SJSA1 (cell line): ENCODE measurements around the gene C19orf38. TPM values are rescaled to one million over a fixed set of nuclear protein-coding genes. Genes with fewer than 3 reads are reported as not detected.
"Not testable (repeated sequence)": the region's sequence is repeated elsewhere in the genome, so short reads cannot be mapped to it uniquely, and the experiment has no call there.

Experiments used
- DNase-seq, 2 experiments: peaks; one replicate each; pipeline ENCODE4 v3.0.0-alpha.2; 2015 to 2020; ENCODE audit warnings: low spot score in 2 of 2, low read depth in 1 of 2
- H3K27ac ChIP-seq: fragments of 250-450 bp; sonication (Bioruptor Pico); 2 replicates; pipeline ENCODE4 v1.5.1; 2020; ENCODE audit warnings: mild to moderate bottlenecking, moderate library complexity
- H3K27me3 ChIP-seq: fragments of 250-450 bp; sonication (Bioruptor Pico); replicated peaks from 2 replicates; pipeline ENCODE4 v1.5.1; 2020; ENCODE audit warnings: mild to moderate bottlenecking, moderate library complexity
- H3K36me3 ChIP-seq: fragments of 250-450 bp; sonication (Bioruptor Pico); 2 replicates; pipeline ENCODE4 v1.5.1; 2020; ENCODE audit warnings: mild to moderate bottlenecking
- H3K4me1 ChIP-seq: fragments of 250-450 bp; sonication (Bioruptor Pico); replicated peaks from 2 replicates; pipeline ENCODE4 v1.6.1; 2021; ENCODE audit warnings: mild to moderate bottlenecking
- H3K4me3 ChIP-seq: fragments of 250-450 bp; sonication (Bioruptor Pico); 2 replicates; pipeline ENCODE4 v1.5.1; 2020; ENCODE audit warnings: mild to moderate bottlenecking
- H3K9me3 ChIP-seq: fragments of 250-450 bp; sonication (Bioruptor Pico); replicated peaks from 2 replicates; pipeline ENCODE4 v1.5.1; 2020; ENCODE audit warnings: mild to moderate bottlenecking
- total RNA-seq: library from RNA; depleted of rRNA; stranded (reverse); fragments of >200 nt; shearing (Covaris generic); gene quantifications from 2 replicates; pipeline ENCODE4 v1.2.3, GENCODE V29; 2014

Gene C19orf38
- total RNA-seq, 1 experiment from 2014 or later = not detected

DNA sequence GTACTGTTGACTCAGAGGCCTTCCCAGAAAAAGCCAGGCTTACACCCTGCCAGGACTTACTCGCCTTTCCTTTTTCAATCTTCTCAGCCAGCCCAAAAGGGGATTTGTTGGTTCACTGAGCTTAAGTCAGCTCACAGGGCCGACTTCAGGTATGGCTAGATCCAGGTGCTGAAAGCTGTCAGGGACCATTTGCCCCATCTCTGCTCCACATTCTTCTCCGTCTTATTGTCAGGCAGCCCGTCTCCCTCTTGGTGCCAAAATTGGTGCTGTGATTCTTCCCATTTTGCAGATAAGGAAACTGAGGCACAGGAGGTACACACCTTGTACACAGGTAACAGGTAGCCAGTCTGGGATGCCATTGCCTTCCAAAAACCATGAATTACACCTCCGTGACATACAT is 2.4 kb downstream of the C19orf38 start:
- Histone ChIP-seq H3K36me3 (no peaks in the 10 kb centered on the region), H3K27me3 (no peaks in the 10 kb centered on the region), H3K9me3 (no peaks in the 10 kb centered on the region), H3K4me1 (no peaks in the 10 kb centered on the region), H3K4me3 (no peak overlapping the region), H3K27ac (no peak overlapping the region)
- no peak for DNase-seq

DNA sequence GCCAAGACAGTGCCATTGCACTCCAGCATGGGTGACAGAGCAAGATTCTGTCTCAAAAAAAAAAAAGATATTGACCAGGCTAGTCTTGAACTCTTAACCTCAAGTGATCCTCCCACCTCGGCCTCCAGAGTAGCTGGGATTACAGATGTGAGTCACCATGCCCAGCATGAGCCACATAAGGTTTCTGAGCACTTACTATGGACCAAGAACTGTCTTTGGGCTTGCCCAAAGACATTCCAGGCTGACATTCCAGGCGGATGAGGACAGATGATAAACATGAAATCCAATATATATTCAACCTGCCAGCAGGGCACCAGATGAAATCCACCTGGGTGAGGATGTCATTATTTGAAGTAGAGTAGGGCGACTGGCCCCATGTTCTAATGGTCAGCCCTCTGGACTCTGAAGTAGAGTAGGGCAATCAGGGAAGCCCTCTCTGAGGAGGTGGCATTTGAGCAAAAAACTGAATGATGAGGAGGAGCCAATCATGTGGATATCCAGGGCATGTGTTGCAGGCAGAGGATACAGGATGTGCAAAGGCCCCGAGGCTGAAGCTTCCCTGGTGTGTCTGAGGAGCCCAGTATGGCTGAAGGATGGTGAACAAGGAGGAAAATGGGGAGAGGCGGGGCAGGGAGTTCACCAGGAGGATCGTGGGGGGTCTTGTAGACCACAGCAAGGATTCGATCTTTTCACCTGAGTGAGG is 4.0 kb downstream of the C19orf38 start:
- no peaks in the 10 kb centered on the region for H3K9me3 ChIP-seq
- DNase-seq = peak in 1 of 2 experiments; percentile 37
- no peak overlapping the region for H3K4me3 ChIP-seq
- H3K27me3 ChIP-seq = no peaks in the 10 kb centered on the region
- H3K4me1 ChIP-seq = no peaks in the 10 kb centered on the region
- H3K27ac ChIP-seq = no peak overlapping the region
- no peaks in the 10 kb centered on the region for H3K36me3 ChIP-seq

DNA sequence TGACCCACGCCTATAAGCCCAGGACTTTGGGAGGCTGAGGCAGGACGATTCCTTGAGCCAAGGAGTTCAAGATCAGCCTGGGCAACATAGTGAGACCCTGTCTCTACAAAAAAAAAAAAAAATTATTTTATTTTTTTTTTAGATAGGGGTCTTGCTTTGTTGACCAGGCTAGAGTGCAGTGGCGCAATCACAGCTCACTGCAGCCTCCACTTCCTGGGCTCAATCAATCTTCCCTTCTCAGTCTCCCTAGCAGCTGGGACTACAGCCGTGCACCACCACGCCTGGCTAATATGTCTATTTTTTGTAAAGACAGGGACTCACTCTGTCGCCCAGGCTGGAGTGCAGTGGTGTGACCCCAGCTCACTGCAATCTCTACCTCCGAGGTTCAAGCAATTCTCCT is 4.7 kb downstream of the C19orf38 start:
- no peaks in the 10 kb centered on the region for H3K36me3 ChIP-seq
- DNase-seq = no peak
- no peaks in the 10 kb centered on the region for H3K27me3 ChIP-seq
- H3K4me3 ChIP-seq = no peak overlapping the region
- no peak overlapping the region for H3K27ac ChIP-seq
- H3K4me1 ChIP-seq = no peaks in the 10 kb centered on the region
- H3K9me3 ChIP-seq = no peaks in the 10 kb centered on the region

DNA sequence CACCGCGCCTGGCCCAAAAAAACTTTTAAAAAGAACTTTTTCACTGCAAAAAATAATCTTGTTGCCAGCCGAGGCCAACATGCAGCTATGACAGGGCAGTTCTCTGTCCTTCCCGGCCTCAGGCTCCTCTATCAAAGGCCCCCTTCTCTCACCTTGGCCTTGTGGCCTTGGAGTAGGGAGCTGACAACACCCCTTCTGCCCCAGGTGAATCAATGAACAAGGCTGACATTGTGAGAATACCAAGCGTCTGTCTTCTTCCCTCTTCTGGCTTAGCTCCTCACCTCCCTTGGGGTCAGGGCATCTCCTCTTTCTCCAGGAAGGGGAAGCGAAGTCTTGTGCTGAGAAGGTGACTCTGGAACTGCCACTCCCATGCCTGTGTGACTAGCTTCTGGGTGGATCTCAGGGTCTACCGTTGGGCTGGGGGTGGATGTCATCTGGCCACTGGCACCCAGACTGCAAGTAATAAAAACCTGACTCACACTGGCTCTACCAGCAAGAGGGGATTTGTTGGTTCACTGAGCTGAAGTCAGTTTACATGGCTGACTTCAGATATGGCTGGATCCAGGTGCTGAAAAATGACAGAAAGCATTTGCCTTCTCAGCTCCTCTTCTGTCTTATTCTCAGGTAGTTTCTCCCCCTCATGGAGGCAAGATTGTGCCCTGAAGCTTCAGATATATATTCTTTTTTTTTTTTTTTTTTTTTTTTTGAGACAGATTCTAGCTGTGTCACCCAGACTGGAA is 6.3 kb downstream of the C19orf38 start:
- no peaks in the 10 kb centered on the region for H3K36me3 ChIP-seq
- H3K9me3 ChIP-seq = no peaks in the 10 kb centered on the region
- no peak overlapping the region for H3K27ac ChIP-seq
- H3K4me3 ChIP-seq = no peak overlapping the region
- DNase-seq = no peak
- no peaks in the 10 kb centered on the region for H3K27me3 ChIP-seq
- H3K4me1 ChIP-seq = no peaks in the 10 kb centered on the region

DNA sequence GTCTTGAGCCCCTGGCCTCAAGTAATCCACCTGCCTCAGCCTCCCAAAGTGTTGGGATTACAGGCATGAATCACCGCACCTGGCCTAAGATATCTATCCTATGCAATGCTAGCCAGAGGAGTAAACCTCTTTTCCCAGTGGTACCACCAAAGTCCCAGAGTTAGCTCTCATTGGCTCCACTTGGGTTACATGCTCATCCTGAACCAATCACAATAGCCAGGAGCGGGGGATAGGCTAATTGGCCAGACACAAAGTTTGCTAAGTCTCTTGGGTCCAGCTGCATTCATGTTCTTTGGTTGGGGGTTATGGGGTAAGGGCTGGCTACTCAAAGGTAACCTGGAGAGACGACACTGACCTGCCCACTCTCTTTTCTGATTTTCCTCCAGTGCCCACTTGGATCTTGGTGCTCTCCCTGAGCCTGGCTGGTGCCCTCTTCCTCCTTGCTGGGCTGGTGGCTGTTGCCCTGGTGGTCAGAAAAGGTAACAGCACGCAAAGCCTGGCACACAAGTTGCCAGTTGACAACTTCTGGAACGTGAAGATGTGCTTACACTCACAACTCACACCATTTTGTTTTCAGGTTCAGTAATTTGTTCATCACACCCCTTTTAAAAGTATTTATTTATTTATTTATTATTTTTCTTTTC is 7.8 kb downstream of the C19orf38 start:
- no peak for DNase-seq
- Histone ChIP-seq H3K4me3 (no peak overlapping the region), H3K27ac (no peak overlapping the region), H3K36me3 (no peaks in the 10 kb centered on the region), H3K9me3 (no peaks in the 10 kb centered on the region), H3K27me3 (no peaks in the 10 kb centered on the region), H3K4me1 (no peaks in the 10 kb centered on the region)

DNA sequence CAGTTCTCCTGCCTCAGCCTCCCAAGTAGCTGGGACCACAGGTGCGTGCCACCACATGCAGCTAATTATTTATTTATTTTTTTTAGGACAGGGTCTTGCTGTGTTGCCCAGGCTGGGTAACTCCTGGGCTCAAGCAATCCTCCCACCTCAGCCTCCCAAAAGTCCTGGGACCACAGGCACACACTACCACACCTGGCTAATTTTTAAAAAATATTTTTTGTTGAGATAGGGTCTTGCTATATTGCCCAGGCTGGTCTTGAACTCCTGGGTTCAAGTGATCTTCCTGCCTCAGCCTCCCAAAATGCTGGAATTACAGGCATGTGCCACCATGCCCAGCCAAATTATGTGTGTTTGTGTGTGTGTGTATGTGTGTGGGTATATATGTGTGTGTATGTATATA is 8.7 kb downstream of the C19orf38 start:
- not testable (repeated sequence) for H3K27ac ChIP-seq, H3K4me1 ChIP-seq, H3K27me3 ChIP-seq, H3K4me3 ChIP-seq, H3K9me3 ChIP-seq, DNase-seq, H3K36me3 ChIP-seq

DNA sequence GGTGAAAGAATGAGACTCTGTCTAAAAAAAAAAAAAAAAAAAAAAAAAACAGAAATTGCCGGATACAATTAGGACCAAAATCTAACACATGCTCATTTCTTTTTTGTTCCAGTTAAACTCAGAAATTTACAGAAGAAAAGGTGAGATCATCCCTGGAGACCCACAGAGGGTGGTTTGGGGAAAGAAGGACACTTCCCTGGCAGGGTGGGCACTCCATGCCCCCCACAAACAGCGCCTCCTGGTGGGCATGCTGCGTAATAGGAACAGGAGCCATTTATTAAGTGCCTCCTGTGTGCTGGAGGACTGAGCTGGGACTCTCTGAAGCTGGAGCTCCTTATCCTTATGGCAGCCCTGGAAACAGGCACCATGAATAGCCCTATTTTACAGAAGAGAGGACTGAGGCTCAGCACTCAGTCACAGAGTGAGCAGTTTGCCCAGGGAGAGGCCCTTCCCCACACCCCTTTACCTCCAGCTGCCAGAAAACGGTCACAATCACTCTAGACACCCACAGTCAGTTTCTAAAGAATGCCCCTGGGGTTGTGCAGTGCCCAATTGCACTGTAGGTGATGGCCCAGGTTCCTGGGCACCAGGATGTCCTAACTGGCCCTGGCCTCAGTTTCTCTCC is 10.1 kb downstream of the C19orf38 start:
- no peak overlapping the region for H3K4me3 ChIP-seq
- DNase-seq = peak in 1 of 2 experiments; percentile 52

DNA sequence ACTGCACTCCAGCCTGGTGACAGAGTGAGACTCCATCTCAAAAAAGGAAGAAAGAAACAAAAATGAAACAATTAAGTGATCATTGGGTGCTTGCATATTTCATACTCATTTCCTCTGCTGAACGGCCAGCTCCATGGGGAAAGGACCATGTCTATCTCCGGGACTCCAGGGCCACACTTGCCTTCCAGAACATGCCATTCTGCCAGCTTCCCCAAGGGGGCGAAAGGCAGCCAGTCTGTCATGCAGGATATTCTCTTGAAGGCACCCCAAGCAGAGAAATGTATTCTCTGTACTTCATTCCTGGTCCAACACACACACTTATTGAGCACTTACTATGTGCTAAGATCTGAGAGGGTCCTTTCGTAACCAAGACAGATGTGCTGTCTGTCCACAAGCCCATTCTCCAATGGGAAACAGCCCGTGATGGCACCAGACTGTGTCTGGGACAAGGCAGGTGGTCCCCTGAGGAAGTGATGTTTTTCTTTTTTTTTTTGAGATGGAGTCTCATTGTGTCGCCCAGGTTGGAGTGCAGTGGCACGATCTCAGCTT is 13.0 kb downstream of the C19orf38 start:
- no peak overlapping the region for H3K4me3 ChIP-seq
- H3K27me3 ChIP-seq = no peaks in the 10 kb centered on the region
- DNase-seq = no peak
- no peaks in the 10 kb centered on the region for H3K36me3 ChIP-seq
- no peaks in the 10 kb centered on the region for H3K9me3 ChIP-seq
- H3K4me1 ChIP-seq = peaks cover 16% of the 10 kb centered on the region
- no peak overlapping the region for H3K27ac ChIP-seq

More for the DNA sequence above, 10.1 kb downstream of the C19orf38 start:
- no peaks in the 10 kb centered on the region for H3K9me3 ChIP-seq
- no peaks in the 10 kb centered on the region for H3K27me3 ChIP-seq
- H3K27ac ChIP-seq = no peak overlapping the region
- no peaks in the 10 kb centered on the region for H3K36me3 ChIP-seq
- peaks cover 6% of the 10 kb centered on the region for H3K4me1 ChIP-seq

DNA sequence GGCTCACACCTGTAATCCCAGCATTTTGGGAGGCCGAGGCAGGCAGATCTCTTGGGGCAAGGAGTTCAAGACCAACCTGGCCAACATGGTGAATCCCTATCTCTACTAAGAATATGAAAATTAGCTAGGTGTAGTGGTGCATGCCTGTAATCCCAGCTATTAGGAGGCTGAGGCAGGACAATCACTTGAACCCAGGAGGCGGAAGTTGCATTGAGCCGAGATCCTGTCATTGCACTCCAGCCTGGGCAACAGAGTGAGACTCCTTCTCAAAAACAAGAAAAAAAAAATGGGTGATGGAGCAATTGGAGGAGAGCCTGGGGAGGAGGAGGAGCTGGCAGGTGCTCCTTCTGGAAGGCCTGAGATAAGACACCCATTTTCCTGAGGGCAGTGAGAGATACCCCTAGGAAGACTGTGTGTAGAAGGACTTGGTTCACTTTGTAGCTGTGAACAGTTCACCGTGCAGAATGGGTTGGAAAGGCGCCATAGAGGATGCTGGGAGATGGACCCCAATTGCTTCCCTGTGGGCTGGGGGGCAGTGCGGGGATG is 14.4 kb downstream of the C19orf38 start:
- Histone ChIP-seq H3K27ac (no peak overlapping the region), H3K4me3 (no peak overlapping the region), H3K27me3 (no peaks in the 10 kb centered on the region), H3K4me1 (peaks cover 16% of the 10 kb centered on the region), H3K36me3 (no peaks in the 10 kb centered on the region), H3K9me3 (no peaks in the 10 kb centered on the region)
- DNase-seq = no peak

DNA sequence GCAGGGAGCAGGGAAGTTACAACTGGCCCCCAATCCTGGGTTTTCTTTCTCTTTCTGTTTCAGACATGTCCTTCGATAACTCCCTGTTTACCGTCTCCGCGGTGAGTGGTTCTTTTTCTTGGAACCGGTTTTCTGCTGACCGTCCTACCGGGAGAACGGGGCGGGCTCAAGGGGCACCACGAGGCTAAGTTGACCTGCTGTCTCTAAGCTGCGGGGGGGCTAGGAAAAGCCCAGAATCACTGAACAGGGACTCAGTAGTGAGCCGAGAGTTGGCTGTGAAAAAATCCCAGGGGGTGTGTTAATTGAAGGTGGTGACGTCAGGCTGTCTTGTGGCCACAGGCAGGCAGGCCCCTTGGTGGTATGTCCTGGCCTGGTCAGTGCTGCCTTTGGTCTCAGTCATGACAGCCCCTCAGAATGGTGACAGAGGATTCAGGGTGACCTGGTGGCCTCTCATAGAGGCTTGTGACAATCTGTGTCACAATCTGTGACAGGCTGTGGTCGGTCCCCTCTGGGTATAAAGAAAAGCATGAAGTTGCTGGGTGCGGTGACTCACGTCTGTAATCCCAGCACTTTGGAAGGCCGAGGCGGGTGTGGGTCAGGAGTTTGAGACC is 15.0 kb downstream of the C19orf38 start:
- no peaks in the 10 kb centered on the region for H3K27me3 ChIP-seq
- no peak overlapping the region for H3K4me3 ChIP-seq
- H3K4me1 ChIP-seq = peaks cover 16% of the 10 kb centered on the region
- no peaks in the 10 kb centered on the region for H3K9me3 ChIP-seq
- no peak overlapping the region for H3K27ac ChIP-seq
- peak; percentile 50 to 59 for DNase-seq
- H3K36me3 ChIP-seq = no peaks in the 10 kb centered on the region

DNA sequence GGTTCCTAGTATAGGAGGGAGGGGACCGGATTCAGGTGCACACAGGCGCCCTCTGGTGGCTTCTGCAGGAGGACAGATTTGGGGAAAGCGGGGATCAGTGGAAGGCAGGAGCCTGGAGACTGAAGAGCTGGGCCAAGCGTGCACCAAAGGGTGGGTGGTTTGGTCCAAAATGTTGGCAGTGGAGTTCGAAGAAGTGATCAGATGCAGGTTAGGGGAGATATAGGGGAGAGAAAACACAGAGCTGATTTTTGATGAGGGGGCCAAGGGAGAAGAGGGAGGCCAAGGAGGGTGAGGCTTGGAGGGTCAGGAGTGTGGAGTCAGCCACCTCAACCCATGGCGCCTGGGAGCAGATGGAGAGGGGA is 16.3 kb downstream of the C19orf38 start:
- no peaks in the 10 kb centered on the region for H3K36me3 ChIP-seq
- peak; percentile 67 to 85 for DNase-seq
- no peak overlapping the region for H3K4me3 ChIP-seq
- no peaks in the 10 kb centered on the region for H3K9me3 ChIP-seq
- no peaks in the 10 kb centered on the region for H3K27me3 ChIP-seq
- H3K4me1 ChIP-seq = peaks cover 16% of the 10 kb centered on the region
- H3K27ac ChIP-seq = no peak overlapping the region

DNA sequence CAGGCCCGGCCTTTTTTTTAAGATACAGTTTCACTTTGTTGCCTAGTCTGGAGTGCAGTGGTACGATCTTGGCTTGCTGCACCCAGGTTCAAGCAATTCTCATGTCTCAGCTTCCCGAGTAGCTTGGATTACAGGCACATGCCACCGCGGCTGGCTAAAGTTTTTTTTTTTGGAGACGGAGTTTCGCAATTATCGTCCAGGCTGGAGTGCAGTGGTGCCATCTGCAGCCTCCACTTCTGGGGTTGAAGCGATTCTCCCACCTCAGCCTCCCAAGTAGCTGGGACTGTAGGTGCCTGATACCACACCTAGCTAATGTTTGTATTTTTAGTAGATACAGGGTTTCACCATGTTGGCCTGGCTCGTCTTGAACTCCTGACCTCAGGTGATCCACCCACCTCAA is 18.3 kb downstream of the C19orf38 start:
- DNase-seq = no peak
- no peak overlapping the region for H3K27ac ChIP-seq
- H3K36me3 ChIP-seq = no peaks in the 10 kb centered on the region
- peaks cover 22% of the 10 kb centered on the region for H3K4me1 ChIP-seq
- no peaks in the 10 kb centered on the region for H3K27me3 ChIP-seq
- no peaks in the 10 kb centered on the region for H3K9me3 ChIP-seq
- no peak overlapping the region for H3K4me3 ChIP-seq

DNA sequence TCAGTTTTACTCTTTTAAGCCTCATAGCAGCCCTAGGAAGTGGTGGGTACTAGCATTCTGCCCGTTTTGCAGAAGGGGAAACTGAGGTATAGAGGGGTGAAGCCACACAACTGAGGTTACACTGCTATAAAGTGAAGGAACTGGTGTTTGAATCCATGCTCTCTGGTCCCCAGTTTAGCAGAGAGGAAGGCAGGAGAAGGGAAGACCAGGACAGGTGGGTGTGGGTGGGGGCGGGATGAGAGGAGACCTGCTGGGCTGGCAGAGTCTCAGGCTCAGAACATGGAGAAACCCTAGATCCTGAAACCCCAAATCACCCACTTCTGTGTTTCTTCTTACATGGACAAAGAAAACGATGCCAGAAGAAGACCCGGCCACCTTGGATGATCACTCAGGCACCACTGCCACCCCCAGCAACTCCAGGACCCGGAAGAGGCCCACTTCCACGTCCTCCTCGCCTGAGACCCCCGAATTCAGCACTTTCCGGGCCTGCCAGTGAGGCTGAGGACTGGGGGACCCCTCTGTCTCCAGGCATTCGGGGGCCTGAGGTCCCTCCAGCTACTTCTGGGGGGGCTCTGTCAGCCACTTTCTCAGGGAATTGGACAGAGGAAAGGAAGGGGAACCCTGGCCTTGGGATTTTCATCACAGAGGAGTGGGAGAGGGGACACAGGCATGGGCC is 20.8 kb downstream of the C19orf38 start:
- DNase-seq = no peak
- Histone ChIP-seq H3K9me3 (no peaks in the 10 kb centered on the region), H3K4me3 (no peak overlapping the region), H3K27ac (no peak overlapping the region), H3K36me3 (peaks cover 3% of the 10 kb centered on the region; the same call in 1 of the 2 replicates), H3K27me3 (no peaks in the 10 kb centered on the region), H3K4me1 (peaks cover 19% of the 10 kb centered on the region)
